H1 (cell line): ENCODE results near the gene DCUN1D2. TPM values are rescaled to one million over a fixed set of nuclear protein-coding genes. Genes with fewer than 3 reads are reported as not detected.

Experiments used
- CTCF ChIA-PET: fragments of 300-600 bp; sonication (Branson Sonifier 250); formaldehyde crosslinking; loops from one replicate; lab custom pipeline; 2021; ENCODE audit not compliant: partially characterized antibody; lab: Charles Lee
- POLR2A ChIA-PET: fragments of 300-600 bp; sonication (Branson Sonifier 250); formaldehyde crosslinking; loops from one replicate; lab custom pipeline; 2021; ENCODE audit warnings: inconsistent platforms; ENCODE audit not compliant: partially characterized antibody; lab: Charles Lee
- DNase-seq, 2 experiments: peaks; one replicate each; pipeline versions ENCODE4 v3.0.0 to v3.0.0-alpha.2; 2010 to 2022; ENCODE audit warnings: low spot score in 2 of 2, low read depth in 1 of 2, mixed read lengths in 1 of 2
- FAIRE-seq: peaks from 2 replicates; lab custom pipeline; 2011; peaks lifted over from hg19 to GRCh38; lab: Jason Lieb, UNC
- H2AFZ ChIP-seq: 2 replicates; pipeline ENCODE4 v1.8.1; 2012; ENCODE audit warnings: low read length, inconsistent platforms
- H2AK5ac ChIP-seq: 2 replicates; pipeline ENCODE4 v1.6.1; 2013; ENCODE audit warnings: low read depth, low read length
- H2BK120ac ChIP-seq: replicated peaks from 2 replicates; pipeline ENCODE3; 2013; ENCODE audit warnings: low read depth, low read length, inconsistent platforms
- H2BK12ac ChIP-seq: 2 replicates; pipeline ENCODE4 v1.6.1; 2013; ENCODE audit warnings: low read depth, low read length
- H2BK15ac ChIP-seq: 2 replicates; pipeline ENCODE4 v1.6.1; 2013; ENCODE audit warnings: low read length
- H2BK20ac ChIP-seq: 2 replicates; pipeline ENCODE4 v1.6.1; 2013; ENCODE audit warnings: low read length
- H2BK5ac ChIP-seq: 2 replicates; pipeline ENCODE4 v1.6.1; 2013; ENCODE audit warnings: low read depth, low read length
- H3K14ac ChIP-seq: 2 replicates; pipeline ENCODE4 v1.6.1; 2013; ENCODE audit warnings: inconsistent platforms; ENCODE audit not compliant: insufficient read length
- H3K18ac ChIP-seq: 2 replicates; pipeline ENCODE4 v1.6.1; 2013; ENCODE audit warnings: low read length; ENCODE audit errors: extremely low read depth
- H3K23ac ChIP-seq: 2 replicates; pipeline ENCODE4 v1.6.1; 2013; ENCODE audit warnings: inconsistent platforms; ENCODE audit not compliant: insufficient read length
- H3K23me2 ChIP-seq: 2 replicates; pipeline ENCODE4 v1.6.1; 2013; ENCODE audit warnings: low read depth, low read length
- H3K27ac ChIP-seq: 2 replicates; pipeline ENCODE4 v1.6.1; 2011; ENCODE audit warnings: low read depth, low read length, inconsistent platforms
- H3K27me3 ChIP-seq, 4 experiments: replicated peaks in 1 of 4; 1 replicate in 1 of 4; 2 replicates in 3 of 4; pipeline versions ENCODE4 v1.6.1 to v1.8.1; 2011 to 2013; ENCODE audit warnings: low read length in 3 of 4, mild to moderate bottlenecking in 3 of 4, inconsistent platforms in 2 of 4, mixed read lengths in 2 of 4, moderate library complexity in 1 of 4; ENCODE audit not compliant: control insufficient read depth in 3 of 4, insufficient read depth in 3 of 4; ENCODE audit errors: extremely low read depth in 1 of 4
- H3K36me3 ChIP-seq, 4 experiments: 2 replicates each; pipeline versions ENCODE4 v1.6.1 to v1.8.1; 2011 to 2013; ENCODE audit warnings: mild to moderate bottlenecking in 4 of 4, low read length in 3 of 4, moderate library complexity in 2 of 4, control low read depth in 1 of 4, inconsistent platforms in 1 of 4; ENCODE audit not compliant: insufficient read depth in 4 of 4, control insufficient read depth in 2 of 4
- H3K4ac ChIP-seq: replicated peaks from 2 replicates; pipeline ENCODE3; 2013; ENCODE audit warnings: low read length, low read depth, mixed read lengths, inconsistent platforms; ENCODE audit not compliant: insufficient read length
- H3K4me1 ChIP-seq, 4 experiments: replicated peaks in 1 of 4; 1 replicate in 1 of 4; 2 replicates in 3 of 4; pipeline versions ENCODE4 v1.6.1 to v1.8.1; 2011 to 2013; ENCODE audit warnings: low read length in 3 of 4, inconsistent platforms in 2 of 4, mixed read lengths in 1 of 4; ENCODE audit not compliant: insufficient read depth in 4 of 4, control insufficient read depth in 3 of 4
- H3K4me2 ChIP-seq, 2 experiments: 2 replicates each; pipeline versions ENCODE4 v1.6.1 to v1.8.1; 2011 to 2013; ENCODE audit warnings: low read depth in 2 of 2, low read length in 2 of 2, control low read depth in 1 of 2, inconsistent platforms in 1 of 2, mild to moderate bottlenecking in 1 of 2; ENCODE audit not compliant: insufficient read depth in 1 of 2
- H3K4me3 ChIP-seq, 4 experiments: fragments of 200-600, 300-600 bp in 1 of 4; sonication (generic), shearing (Covaris generic), sonication (Bioruptor Twin) in 1 of 4; 2 replicates each; pipeline versions ENCODE4 v1.5.1 to v1.8.1; 2011 to 2016; ENCODE audit warnings: low read length in 4 of 4, low read depth in 3 of 4, control low read depth in 2 of 4, inconsistent platforms in 2 of 4, mild to moderate bottlenecking in 2 of 4, mixed read lengths in 1 of 4, moderate library complexity in 1 of 4; ENCODE audit not compliant: insufficient read depth in 2 of 4; ENCODE audit errors: extremely low read depth in 1 of 4
- H3K56ac ChIP-seq: replicated peaks from 2 replicates; pipeline ENCODE3; 2013; ENCODE audit warnings: low read depth, mild to moderate bottlenecking, mixed read lengths, low read length, inconsistent platforms; ENCODE audit not compliant: insufficient read length
- H3K79me1 ChIP-seq: 2 replicates; pipeline ENCODE4 v1.6.1; 2013; ENCODE audit warnings: low read depth, low read length, control low read depth
- H3K79me2 ChIP-seq, 2 experiments: 2 replicates each; pipeline versions ENCODE4 v1.6.1 to v1.8.1; 2012 to 2013; ENCODE audit warnings: low read length in 2 of 2, mild to moderate bottlenecking in 2 of 2, inconsistent platforms in 1 of 2; ENCODE audit not compliant: insufficient read depth in 2 of 2, control insufficient read depth in 1 of 2
- H3K9ac ChIP-seq, 4 experiments: replicated peaks in 1 of 4; 1 replicate in 1 of 4; 2 replicates in 3 of 4; pipeline versions ENCODE4 v1.6.1 to v1.8.1; 2011 to 2013; ENCODE audit warnings: low read depth in 3 of 4, low read length in 3 of 4, control low read depth in 2 of 4, mild to moderate bottlenecking in 2 of 4, moderate library complexity in 2 of 4, inconsistent platforms in 1 of 4; ENCODE audit errors: extremely low read depth in 1 of 4
- H3K9me3 ChIP-seq, 2 experiments: 2 replicates each; pipeline versions ENCODE4 v1.6.1 to v1.8.1; 2012 to 2013; ENCODE audit warnings: mild to moderate bottlenecking in 2 of 2, moderate library complexity in 2 of 2, control low read depth in 1 of 2, inconsistent platforms in 1 of 2, low read depth in 1 of 2, low read length in 1 of 2, mixed read lengths in 1 of 2; ENCODE audit not compliant: insufficient read depth in 2 of 2
- H4K20me1 ChIP-seq, 2 experiments: replicated peaks in 1 of 2; 2 replicates each; pipeline versions ENCODE3 to v1.8.1; 2011 to 2013; ENCODE audit warnings: inconsistent platforms in 2 of 2, low read length in 2 of 2, mild to moderate bottlenecking in 1 of 2; ENCODE audit not compliant: insufficient read depth in 2 of 2, control insufficient read depth in 1 of 2
- H4K5ac ChIP-seq: 2 replicates; pipeline ENCODE4 v1.6.1; 2013; ENCODE audit warnings: low read length, low read depth, mixed read lengths, inconsistent platforms; ENCODE audit not compliant: insufficient read length
- H4K8ac ChIP-seq: 2 replicates; pipeline ENCODE4 v1.8.0; 2013; ENCODE audit warnings: mild to moderate bottlenecking, moderate library complexity, low read length, inconsistent platforms; ENCODE audit not compliant: insufficient read depth; ENCODE audit errors: extremely low read depth
- H4K91ac ChIP-seq: replicated peaks from 2 replicates; pipeline ENCODE3; 2013; ENCODE audit warnings: low read length, mixed read lengths, inconsistent platforms; ENCODE audit not compliant: insufficient read length
- BRCA1 ChIP-seq: IDR thresholded peaks from 2 replicates; pipeline ENCODE4 v1.6.1; 2012; ENCODE audit warnings: low read depth, low read length, improper control_type of control experiment
- CTBP2 ChIP-seq: IDR thresholded peaks from 2 replicates; pipeline ENCODE4 v1.7.0; 2011; ENCODE audit warnings: borderline replicate concordance, mild to moderate bottlenecking, moderate library complexity, mixed read lengths, low read length; ENCODE audit not compliant: insufficient read depth, insufficient read length
- CTCF ChIP-seq, 3 experiments: IDR thresholded peaks; 1 replicate in 2 of 3; 2 replicates in 1 of 3; pipeline versions ENCODE4 v1.5.1 to v1.6.1; 2011; ENCODE audit warnings: low read length in 3 of 3, mild to moderate bottlenecking in 3 of 3, inconsistent platforms in 2 of 3, low read depth in 1 of 3, moderate library complexity in 1 of 3; ENCODE audit not compliant: insufficient read depth in 1 of 3; ENCODE audit errors: control extremely low read depth in 1 of 3
- EZH2 ChIP-seq: fragments of 200-600 bp; sonication (generic); IDR thresholded peaks from 2 replicates; pipeline ENCODE4 v1.7.1; 2012; ENCODE audit warnings: low read depth, mild to moderate bottlenecking, moderate library complexity, low read length, inconsistent platforms; ENCODE audit not compliant: severe bottlenecking
- GTF2F1 ChIP-seq: IDR thresholded peaks from 2 replicates; pipeline ENCODE4 v1.6.1; 2012; ENCODE audit warnings: low read depth, low read length, improper control_type of control experiment, borderline replicate concordance
- NANOG ChIP-seq: IDR thresholded peaks from 2 replicates; pipeline ENCODE4 v1.6.1; 2011; ENCODE audit warnings: low read length, low read depth, mild to moderate bottlenecking, inconsistent platforms; ENCODE audit not compliant: insufficient read depth, poor library complexity, severe bottlenecking
- PHF8 ChIP-seq: fragments of 200-600 bp; sonication (generic); conservative IDR thresholded peaks from 2 replicates; pipeline ENCODE4 v1.7.1; 2012; ENCODE audit warnings: low read depth, mild to moderate bottlenecking, inconsistent platforms, low read length, moderate library complexity
- POLR2AphosphoS5 ChIP-seq: IDR thresholded peaks from 2 replicates; pipeline ENCODE4 v1.6.1; 2011; ENCODE audit warnings: low read depth, low read length
- SIN3A ChIP-seq, 2 experiments: IDR thresholded peaks in 1 of 2; conservative IDR thresholded peaks in 1 of 2; 2 replicates each; pipeline ENCODE4 v1.6.1; 2011 to 2012; ENCODE audit warnings: low read length in 2 of 2, improper control_type of control experiment in 1 of 2, low read depth in 1 of 2, mild to moderate bottlenecking in 1 of 2
- SP4 ChIP-seq: IDR thresholded peaks from 2 replicates; pipeline ENCODE4 v1.6.1; 2012; ENCODE audit warnings: low read length, inconsistent platforms
- TBP ChIP-seq: IDR thresholded peaks from 2 replicates; pipeline ENCODE4 v1.6.1; 2011; ENCODE audit warnings: low read depth, low read length, improper control_type of control experiment
- WGBS, 2 experiments: shearing (Covaris generic) in 1 of 2; methylation state at CpG; one replicate each; pipeline versions ENCODE4 v1.1.6 to v1.1.7; 2013 to 2015; ENCODE audit warnings: low lambda C conversion rate in 2 of 2, mixed read lengths in 2 of 2, inconsistent platforms in 1 of 2, low coverage in 1 of 2, missing lambda C conversion rate in 1 of 2; ENCODE audit not compliant: insufficient replicate concordance in 2 of 2, insufficient coverage in 1 of 2, insufficient read length in 1 of 2; ENCODE audit errors: extremely low coverage in 1 of 2, missing lambda C conversion rate in 1 of 2; 5-methylcytosine and 5-hydroxymethylcytosine counted together
- polyA plus RNA-seq, 7 experiments: library from polyadenylated mRNA; depleted of rRNA in 3 of 7; stranded (reverse) in 5 of 7; unstranded in 2 of 7; fragments of >200 nt in 5 of 7; fragments of 200-250 nt in 2 of 7; gene quantifications; 1 replicate in 5 of 7; 2 replicates in 1 of 7; 4 replicates in 1 of 7; pipeline versions ENCODE4 v1.2.1 to v1.2.3, GENCODE V29; 2011 to 2013; ENCODE audit warnings: missing spikeins in 2 of 7, mixed read lengths in 2 of 7
- total RNA-seq: library from RNA; stranded (reverse); fragmentation: NEBNext Ultra II Directional; extraction: Animal tissue kit (Norgen Biotek cat#: 25700); gene quantifications from 2 replicates; pipeline ENCODE4 v1.2.1, GENCODE V29; 2021

Gene DCUN1D2
- total and polyA plus RNA-seq, 2 of the 8 experiments (the other 6 are each of a cell fraction or from before 2014, with no cell fraction given): 19.5 to 35.3 TPM

GRCh38 chr13:113499936-113500335 lies 9.4 kb upstream of the DCUN1D2 start:
- Histone ChIP-seq H3K9ac (no peak overlapping the region), H4K8ac (no peak overlapping the region), H4K20me1 (peaks cover 0 to 11% of the 10 kb centered on the region in 2 experiments), H3K27ac (no peak overlapping the region), H2BK5ac (no peak overlapping the region), H2AFZ (no peak overlapping the region), H3K56ac (no peak overlapping the region), H2BK120ac (no peak overlapping the region), H3K14ac (no peak overlapping the region), H3K18ac (no peak overlapping the region), H3K23ac (no peak overlapping the region), H3K23me2 (no peaks in the 10 kb centered on the region), H4K91ac (no peak overlapping the region), H3K9me3 (no peaks in the 10 kb centered on the region), H3K4me1 (peaks cover 0 to 4% (median 2%) of the 10 kb centered on the region in 4 experiments; a peak in 5 of 7 replicates), H3K4me2 (no peak overlapping the region), H4K5ac (no peak overlapping the region), H3K4ac (no peak overlapping the region), H3K27me3 (no peaks in the 10 kb centered on the region), H3K79me2 (peaks cover 0 to 14% of the 10 kb centered on the region in 2 experiments; a peak in 1 of 4 replicates), H3K36me3 (peaks cover 21 to 90% (median 52%) of the 10 kb centered on the region in 4 experiments), H2AK5ac (no peak overlapping the region), H2BK12ac (no peak overlapping the region), H2BK20ac (no peak overlapping the region), H3K4me3 (no peak overlapping the region), H3K79me1 (peaks cover 7% of the 10 kb centered on the region; the same call in 1 of the 2 replicates), H2BK15ac (no peak overlapping the region)
- POLR2A ChIA-PET: no interaction called here
- FAIRE-seq: no peak
- WGBS, 2 experiments: 90% methylated on average over 4 of the region's 4 CpGs; no CpG with 5 or more reads in 1 of the 2 experiments
- CTCF ChIA-PET: no interaction called here
- no peak for DNase-seq
- no peak for TF ChIP-seq POLR2AphosphoS5
- no peak for TF ChIP-seq NANOG
- TF ChIP-seq PHF8: no peak
- no peak for TF ChIP-seq EZH2
- TF ChIP-seq CTBP2: no peak
- TF ChIP-seq SP4: no peak
- TF ChIP-seq SIN3A (conservative IDR thresholded peaks at IDR 0.05 in 1 of 2, IDR thresholded peaks at IDR 0.05 in 1 of 2; ENCODE audit: low read depth in 1 of 2, low read length in 2 of 2): no peak
- TF ChIP-seq TBP: no peak
- TF ChIP-seq CTCF (IDR thresholded peaks at IDR 0.05; ENCODE audit: control extremely low read depth in 1 of 3, insufficient read depth in 1 of 3, low read depth in 1 of 3, low read length in 3 of 3): no peak
- no peak for TF ChIP-seq BRCA1
- no peak for TF ChIP-seq GTF2F1
